NCI-H526 treated with DMSO at 0.1 percent for 48 hours (cell line): ENCODE results near the gene GNG7.
"Not testable (repeated sequence)": the region's sequence is repeated elsewhere in the genome, so short reads cannot be mapped to it uniquely, and the experiment has no call there.

Experiments used
- DNase-seq: peaks from one replicate; lab custom pipeline; 2025; lab: John Stamatoyannopoulos, UW

Gene GNG7

GRCh38 chr19:2463694-2464093, 238.8 kb downstream of the GNG7 start:
- not testable (repeated sequence) for DNase-seq

GRCh38 chr19:2462635-2463421, 239.7 kb downstream of the GNG7 start:
- DNase-seq: peak; percentile 23

- no peak for DNase-seq
These were observed 240.5 kb downstream of the GNG7 start for GRCh38 chr19:2461751-2462634.
